ENCODE measurements around the gene KAT8. TPM values are rescaled to one million over a fixed set of nuclear protein-coding genes. Genes with fewer than 3 reads are reported as not detected.
"Not testable (repeated sequence)": the region's sequence is repeated elsewhere in the genome, so short reads cannot be mapped to it uniquely, and the experiment has no call there.

The KAT8 gene
- total RNA-seq, 3 donors from 2014 or later = 61.1 to 83.1 (median 69.6) TPM

DNA sequence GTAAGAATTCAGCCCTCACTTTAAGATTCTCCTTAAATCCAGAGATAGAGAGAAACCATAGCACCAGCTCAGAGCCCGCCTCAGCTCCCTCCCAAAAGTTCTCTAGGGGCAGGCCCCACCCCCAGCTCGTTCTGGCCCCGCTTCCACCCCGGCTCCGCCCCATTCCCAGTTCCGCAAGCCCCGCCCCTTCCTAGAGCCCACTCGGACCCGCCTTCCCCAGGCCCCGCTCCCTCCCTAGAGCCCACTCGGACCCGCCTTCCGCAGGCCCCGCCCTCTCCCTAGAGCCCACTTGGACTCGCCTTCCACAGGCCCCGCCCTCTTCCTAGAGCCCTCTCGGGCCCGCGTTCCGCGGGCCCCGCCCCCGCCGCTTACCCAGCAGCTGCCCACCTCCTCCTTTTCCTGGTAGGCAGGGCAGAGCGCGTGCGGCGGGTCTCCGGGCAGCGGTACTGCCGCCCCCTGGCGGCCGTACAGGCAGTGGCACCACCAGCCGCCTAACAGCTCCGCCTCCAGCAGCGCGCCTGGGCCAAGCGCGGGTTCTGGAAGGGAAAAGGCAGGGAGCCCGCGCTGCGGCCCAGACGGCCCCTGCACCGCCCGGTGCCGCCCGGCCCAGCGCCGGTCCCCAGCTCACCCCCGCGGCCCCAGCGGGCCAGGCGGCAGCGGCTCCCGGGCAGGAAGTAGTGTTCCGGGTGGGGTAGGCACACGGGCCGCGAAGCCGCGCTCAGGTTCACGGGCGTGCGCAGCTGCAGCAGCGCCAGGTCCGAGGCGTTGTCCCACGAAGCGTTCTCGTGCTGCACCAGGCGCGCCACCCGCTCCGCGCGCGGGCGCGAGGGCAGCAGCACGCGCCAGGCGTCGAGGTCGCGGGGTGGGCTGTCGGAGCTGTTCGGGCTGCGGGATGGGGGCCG, 24.9 kb downstream of the KAT8 start:
- intact Hi-C loops (cut with DNase I, micrococcal nuclease) = loop anchor here in 1 of 2 donors (10.0 kb wide), 1 partner anchor 158 kb away; the partner anchor contains the start of gene HSD3B7
- H3K9me3 ChIP-seq = no peaks in the 10 kb centered on the region
- H3K4me1 ChIP-seq (ENCODE audit: low read depth) = peaks cover 29% of the 10 kb centered on the region
- DNase-seq (peak; percentile 98 to 100 (median 100)), ATAC-seq (peak; percentile 88)
- H3K4me3 ChIP-seq = peak overlapping the region; percentile 11
- H3K36me3 ChIP-seq (ENCODE audit: low read depth) = peaks cover 3% of the 10 kb centered on the region
- TF ChIP-seq, protein P1, sequence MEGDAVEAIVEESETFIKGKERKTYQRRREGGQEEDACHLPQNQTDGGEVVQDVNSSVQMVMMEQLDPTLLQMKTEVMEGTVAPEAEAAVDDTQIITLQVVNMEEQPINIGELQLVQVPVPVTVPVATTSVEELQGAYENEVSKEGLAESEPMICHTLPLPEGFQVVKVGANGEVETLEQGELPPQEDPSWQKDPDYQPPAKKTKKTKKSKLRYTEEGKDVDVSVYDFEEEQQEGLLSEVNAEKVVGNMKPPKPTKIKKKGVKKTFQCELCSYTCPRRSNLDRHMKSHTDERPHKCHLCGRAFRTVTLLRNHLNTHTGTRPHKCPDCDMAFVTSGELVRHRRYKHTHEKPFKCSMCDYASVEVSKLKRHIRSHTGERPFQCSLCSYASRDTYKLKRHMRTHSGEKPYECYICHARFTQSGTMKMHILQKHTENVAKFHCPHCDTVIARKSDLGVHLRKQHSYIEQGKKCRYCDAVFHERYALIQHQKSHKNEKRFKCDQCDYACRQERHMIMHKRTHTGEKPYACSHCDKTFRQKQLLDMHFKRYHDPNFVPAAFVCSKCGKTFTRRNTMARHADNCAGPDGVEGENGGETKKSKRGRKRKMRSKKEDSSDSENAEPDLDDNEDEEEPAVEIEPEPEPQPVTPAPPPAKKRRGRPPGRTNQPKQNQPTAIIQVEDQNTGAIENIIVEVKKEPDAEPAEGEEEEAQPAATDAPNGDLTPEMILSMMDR (IDR thresholded peaks at IDR 0.05) = peak; percentile 93

DNA sequence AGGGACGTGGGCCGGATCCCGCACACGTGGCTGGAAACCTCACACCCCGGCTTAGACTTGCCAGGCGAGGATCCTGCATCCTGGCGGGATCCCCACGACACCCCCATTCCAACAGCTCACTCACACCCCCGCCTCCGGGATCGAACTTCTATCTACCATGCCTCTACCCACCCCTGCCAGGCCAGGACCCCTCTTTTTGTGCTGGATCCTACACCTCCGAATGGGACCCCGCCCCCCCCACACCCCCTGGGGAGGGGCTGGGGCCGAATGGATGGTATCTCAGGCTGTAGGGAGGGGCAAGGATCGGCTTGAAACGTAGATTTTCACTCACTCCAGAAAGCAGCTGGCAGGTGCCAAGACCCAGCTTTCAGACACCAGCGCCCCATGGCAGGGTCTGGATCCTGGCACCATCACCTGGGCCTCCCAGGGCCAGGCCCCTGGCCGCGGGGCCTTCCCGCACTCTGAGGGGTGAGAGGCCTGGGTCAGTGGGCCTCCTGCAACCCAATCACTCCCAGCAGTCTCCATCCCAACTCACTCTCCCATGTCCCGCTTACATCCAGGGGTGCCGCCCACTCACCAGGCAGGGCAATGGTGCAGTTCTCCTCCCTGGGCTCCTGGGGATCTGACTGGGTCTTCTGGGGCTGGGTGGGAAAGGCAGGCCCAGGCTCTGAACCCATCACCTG, 25.7 kb downstream of the KAT8 start:
- DNase-seq (peak; percentile 57 to 72 (median 62)), ATAC-seq (no peak)
- TF ChIP-seq, protein P1 (IDR thresholded peaks at IDR 0.05) = no peak
- H3K4me1 ChIP-seq (ENCODE audit: low read depth) = peaks cover 29% of the 10 kb centered on the region
- intact Hi-C loops (cut with DNase I, micrococcal nuclease) = loop anchor here in 1 of 2 donors (10.0 kb wide), 1 partner anchor 158 kb away; the partner anchor contains the start of gene HSD3B7
- H3K36me3 ChIP-seq (ENCODE audit: low read depth) = peaks cover 3% of the 10 kb centered on the region
- no peaks in the 10 kb centered on the region for H3K9me3 ChIP-seq
- H3K4me3 ChIP-seq = no peak overlapping the region

DNA sequence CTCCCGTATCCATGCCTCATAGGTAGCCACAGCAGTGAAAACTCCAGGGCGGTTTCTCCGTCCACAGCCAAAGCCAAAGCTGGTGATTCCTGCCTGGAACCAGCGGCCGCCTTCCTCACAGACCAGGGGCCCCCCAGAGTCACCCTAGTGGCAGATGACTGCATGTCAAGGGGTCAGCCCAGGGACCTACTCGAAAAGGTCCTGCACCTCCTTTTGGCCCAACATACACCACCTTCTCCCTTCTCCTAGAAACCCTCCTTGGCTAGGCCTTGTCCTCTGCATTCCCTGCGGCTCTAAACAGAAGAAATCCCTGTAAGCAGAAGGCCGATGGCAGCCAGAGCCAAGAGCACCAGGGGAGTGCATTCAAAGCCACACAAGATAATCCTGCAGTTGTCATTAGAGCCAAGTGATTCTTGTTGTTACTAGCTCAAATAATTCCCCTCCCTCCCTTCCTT, 26.3 kb downstream of the KAT8 start:
- DNase-seq = peak in 1 of 3 donors; percentile 41
- no peak overlapping the region for H3K4me3 ChIP-seq
- ATAC-seq = no peak
- H3K9me3 ChIP-seq = no peaks in the 10 kb centered on the region
- intact Hi-C loops (cut with DNase I, micrococcal nuclease) = loop anchor here in 1 of 2 donors (10.0 kb wide), 1 partner anchor 159 kb away; the partner anchor contains the start of gene HSD3B7
- peaks cover 3% of the 10 kb centered on the region for H3K36me3 ChIP-seq (ENCODE audit: low read depth)
- H3K4me1 ChIP-seq (ENCODE audit: low read depth) = peaks cover 29% of the 10 kb centered on the region
- TF ChIP-seq, protein P1 (IDR thresholded peaks at IDR 0.05) = no peak

DNA sequence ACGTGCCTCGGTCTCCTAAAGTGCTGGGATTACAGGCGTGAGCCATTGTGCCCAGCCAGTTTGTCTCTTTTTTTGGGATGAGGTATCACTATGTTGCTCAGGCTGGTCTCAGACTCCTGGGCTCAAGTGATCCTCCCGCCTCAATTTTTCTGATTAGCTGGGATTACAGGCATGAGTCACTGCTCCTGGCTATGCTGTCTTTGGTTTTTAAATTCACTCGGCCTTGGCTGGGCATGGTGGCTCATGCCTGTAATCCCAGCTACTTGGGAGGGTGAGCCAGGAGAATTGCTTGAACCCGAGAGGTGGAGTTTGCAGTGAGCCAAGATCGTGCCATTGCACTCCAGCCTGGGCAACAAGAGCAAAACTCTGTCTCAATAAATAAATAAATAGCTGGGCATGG, 27.0 kb downstream of the KAT8 start:
- ATAC-seq; H3K4me3 ChIP-seq; DNase-seq; H3K36me3 ChIP-seq (ENCODE audit: low read depth); H3K9me3 ChIP-seq: not testable (repeated sequence)
- intact Hi-C loops (cut with DNase I, micrococcal nuclease) = loop anchor here in 1 of 2 donors (10.0 kb wide), 1 partner anchor 160 kb away; the partner anchor contains the start of gene HSD3B7
- peaks cover 22% of the 10 kb centered on the region for H3K4me1 ChIP-seq (ENCODE audit: low read depth)

DNA sequence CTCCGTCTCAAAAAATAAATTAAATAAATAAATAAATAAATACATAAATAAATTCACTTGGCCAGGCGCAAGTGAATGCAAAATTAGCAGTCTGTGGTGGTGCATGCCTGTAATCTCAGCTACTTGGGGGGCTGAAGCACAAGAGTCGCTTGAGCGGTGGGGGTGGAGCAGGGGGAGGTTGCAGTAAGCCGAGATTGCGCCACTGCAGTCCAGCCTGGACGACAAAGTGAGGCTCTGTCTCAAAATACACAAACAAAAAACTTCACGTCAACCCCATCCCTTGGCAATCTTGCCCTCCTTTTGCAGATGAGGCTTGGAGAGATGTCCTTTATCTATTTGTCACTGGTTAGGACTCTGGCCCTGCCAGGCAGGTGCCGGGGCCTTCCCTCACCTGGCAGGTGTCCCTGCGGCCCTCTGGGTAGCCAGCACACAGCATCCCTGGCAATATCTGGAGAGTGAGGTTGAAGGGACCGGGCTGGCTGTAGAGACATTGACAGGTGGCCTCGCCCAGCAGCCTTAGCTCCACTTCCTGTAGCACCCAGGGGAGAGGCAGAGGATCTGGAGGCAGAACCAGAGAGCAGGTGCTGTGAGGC, 28.0 kb downstream of the KAT8 start:
- TF ChIP-seq, protein P1 (IDR thresholded peaks at IDR 0.05) = no peak
- intact Hi-C loops (cut with DNase I, micrococcal nuclease) = loop anchor here in 1 of 2 donors (10.0 kb wide), 1 partner anchor 161 kb away; the partner anchor contains the start of gene HSD3B7
- no peak for ATAC-seq

More for the DNA sequence above, 28.0 kb downstream of the KAT8 start:
- H3K4me3 ChIP-seq = no peak overlapping the region
- DNase-seq = peak in 1 of 3 donors; percentile 34
- H3K4me1 ChIP-seq (ENCODE audit: low read depth) = peaks cover 14% of the 10 kb centered on the region
- no peaks in the 10 kb centered on the region for H3K9me3 ChIP-seq
- peaks cover 3% of the 10 kb centered on the region for H3K36me3 ChIP-seq (ENCODE audit: low read depth)
